Measurements from ENCODE around the gene RPL3.
A peak's percentile ranks its signal among the peaks of the same experiment; 100 is the strongest.

Gene RPL3

DNA sequence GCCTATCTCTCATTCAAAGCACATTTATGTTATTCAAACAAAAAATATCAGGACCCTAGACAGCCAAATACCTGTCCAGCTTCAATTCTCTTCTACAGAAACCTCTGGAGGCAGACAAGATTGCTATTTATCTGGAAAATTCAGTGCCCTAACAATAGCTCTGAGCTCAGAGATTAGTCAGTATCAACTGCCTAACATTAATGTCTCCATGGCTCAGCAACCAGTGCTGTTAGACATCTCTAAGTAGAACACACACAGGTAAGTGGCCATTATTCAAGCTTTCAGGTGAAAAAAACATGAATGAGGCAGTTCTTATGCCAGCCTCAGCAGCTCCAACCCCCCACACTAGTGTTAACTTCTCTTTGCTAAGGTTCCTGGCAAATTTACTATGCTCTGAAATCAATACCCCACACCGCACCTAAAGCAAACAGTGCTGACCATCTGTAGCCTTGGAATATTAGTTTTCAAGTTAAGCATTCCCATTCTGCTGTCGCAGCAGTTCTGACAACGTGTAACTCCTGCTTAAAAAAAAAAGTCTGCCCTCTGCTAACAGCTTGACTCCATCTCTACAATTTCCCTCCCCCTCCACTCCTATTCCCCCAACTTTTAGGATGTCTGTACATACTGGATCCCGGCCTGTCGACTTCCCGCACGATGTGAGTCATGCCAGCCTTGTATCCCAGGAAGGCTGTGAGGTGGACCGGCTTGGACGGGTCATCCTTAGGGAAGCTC is 1.5 kb downstream of the RPL3 start:
- Mint-ChIP-seq H3K27me3 (no peaks in the 10 kb centered on the region), H3K36me3 (ENCODE audit: low read depth) (peaks cover 75% of the 10 kb centered on the region), H3K9me3 (no peaks in the 10 kb centered on the region), H3K4me3 (peak overlapping the region; percentile 99), H3K4me1 (ENCODE audit: low read depth) (peaks cover 67% of the 10 kb centered on the region), H3K27ac (peak overlapping the region; percentile 100)
- intact Hi-C loops (cut with micrococcal nuclease): loop anchor here (10.0 kb wide), 1 partner anchor 207 kb away; the partner anchor contains the start of gene ATF4

- intact Hi-C loops (cut with micrococcal nuclease): loop anchor here (10.0 kb wide), 1 partner anchor 208 kb away; the partner anchor contains the start of gene ATF4
- Mint-ChIP-seq H3K4me3 (peak overlapping the region; percentile 56), H3K4me1 (ENCODE audit: low read depth) (peaks cover 67% of the 10 kb centered on the region), H3K27ac (peak overlapping the region; percentile 11), H3K27me3 (no peaks in the 10 kb centered on the region), H3K36me3 (ENCODE audit: low read depth) (peaks cover 82% of the 10 kb centered on the region), H3K9me3 (no peaks in the 10 kb centered on the region)
These were observed 2.2 kb downstream of the RPL3 start for GRCh38 chr22:39317084-39317774.

- Mint-ChIP-seq H3K36me3 (ENCODE audit: low read depth) (peaks cover 88% of the 10 kb centered on the region), H3K4me1 (ENCODE audit: low read depth) (peaks cover 70% of the 10 kb centered on the region), H3K27me3 (no peaks in the 10 kb centered on the region), H3K27ac (peak overlapping the region; percentile 11), H3K4me3 (peak overlapping the region; percentile 53), H3K9me3 (no peaks in the 10 kb centered on the region)
- intact Hi-C loops (cut with micrococcal nuclease): loop anchor here (1.0 to 10.0 kb wide), 2 partner anchors 145 to 208 kb away; partner anchors contain the start of gene ATF4
These were observed 2.9 kb downstream of the RPL3 start for GRCh38 chr22:39316440-39317083.

- no peak overlapping the region for H3K27ac Mint-ChIP-seq
These were observed 4.0 kb downstream of the RPL3 start for GRCh38 chr22:39315389-39315788.

DNA sequence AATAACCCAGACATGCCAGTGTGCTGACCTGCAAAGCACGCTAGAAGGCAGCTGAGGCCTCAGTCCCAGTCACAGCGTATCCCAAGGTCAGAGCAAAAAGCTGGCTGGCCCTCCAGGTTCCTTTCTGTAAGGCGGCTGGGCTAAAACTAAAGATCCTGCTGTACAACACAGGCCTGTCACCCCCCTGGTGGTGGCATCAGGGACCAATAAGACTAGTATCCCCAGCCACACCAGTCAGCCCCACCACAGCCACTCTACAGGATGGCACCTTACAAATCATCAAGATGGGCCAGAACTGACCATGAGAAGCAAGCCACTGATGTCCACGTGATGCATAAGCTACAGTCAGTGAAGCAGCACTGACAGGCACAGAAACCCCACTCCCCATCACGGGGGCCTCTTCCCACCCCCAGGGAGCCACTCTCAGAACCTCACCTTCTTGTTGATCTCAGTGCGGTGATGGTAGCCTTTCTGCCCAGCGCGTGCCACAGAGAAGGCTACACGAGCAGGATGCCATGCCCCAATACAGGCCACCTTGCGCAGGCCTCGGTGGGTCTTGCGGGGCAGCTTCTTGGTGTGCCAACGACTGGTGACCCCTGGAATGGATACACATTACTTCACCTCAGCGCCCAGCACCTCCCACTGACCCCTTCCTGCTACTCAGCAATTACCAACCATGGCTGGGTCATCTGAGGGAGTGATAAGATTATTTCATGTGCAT is 5.0 kb downstream of the RPL3 start:
- H3K4me1 Mint-ChIP-seq (ENCODE audit: low read depth): peaks cover 80% of the 10 kb centered on the region
- H3K4me3 Mint-ChIP-seq: no peak overlapping the region
- no peaks in the 10 kb centered on the region for H3K9me3 Mint-ChIP-seq
- H3K27me3 Mint-ChIP-seq: no peaks in the 10 kb centered on the region
- peaks cover 86% of the 10 kb centered on the region for H3K36me3 Mint-ChIP-seq (ENCODE audit: low read depth)
- no peak overlapping the region for H3K27ac Mint-ChIP-seq
- intact Hi-C loops (cut with micrococcal nuclease): loop anchor here (10.0 kb wide), 1 partner anchor 210 kb away; the partner anchor contains the start of gene ATF4

More at GRCh38 chr22:39315389-39315788, 4.0 kb downstream of the RPL3 start:
- H3K4me3 Mint-ChIP-seq: no peak overlapping the region
- H3K4me1 Mint-ChIP-seq (ENCODE audit: low read depth): peaks cover 76% of the 10 kb centered on the region
- H3K36me3 Mint-ChIP-seq (ENCODE audit: low read depth): peaks cover 96% of the 10 kb centered on the region
- intact Hi-C loops (cut with micrococcal nuclease): loop anchor here (10.0 kb wide), 1 partner anchor 209 kb away; the partner anchor contains the start of gene ATF4
- H3K9me3 Mint-ChIP-seq: no peaks in the 10 kb centered on the region
- no peaks in the 10 kb centered on the region for H3K27me3 Mint-ChIP-seq

- H3K9me3 Mint-ChIP-seq: no peaks in the 10 kb centered on the region
- H3K4me1 Mint-ChIP-seq (ENCODE audit: low read depth): peaks cover 85% of the 10 kb centered on the region
- no peak overlapping the region for H3K4me3 Mint-ChIP-seq
- H3K36me3 Mint-ChIP-seq (ENCODE audit: low read depth): peaks cover 76% of the 10 kb centered on the region
- intact Hi-C loops (cut with micrococcal nuclease): loop anchor here (10.0 kb wide), 1 partner anchor 211 kb away; the partner anchor contains the start of gene ATF4
- no peak overlapping the region for H3K27ac Mint-ChIP-seq
- H3K27me3 Mint-ChIP-seq: no peaks in the 10 kb centered on the region
These were observed 6.0 kb downstream of the RPL3 start for GRCh38 chr22:39313258-39314001.

DNA sequence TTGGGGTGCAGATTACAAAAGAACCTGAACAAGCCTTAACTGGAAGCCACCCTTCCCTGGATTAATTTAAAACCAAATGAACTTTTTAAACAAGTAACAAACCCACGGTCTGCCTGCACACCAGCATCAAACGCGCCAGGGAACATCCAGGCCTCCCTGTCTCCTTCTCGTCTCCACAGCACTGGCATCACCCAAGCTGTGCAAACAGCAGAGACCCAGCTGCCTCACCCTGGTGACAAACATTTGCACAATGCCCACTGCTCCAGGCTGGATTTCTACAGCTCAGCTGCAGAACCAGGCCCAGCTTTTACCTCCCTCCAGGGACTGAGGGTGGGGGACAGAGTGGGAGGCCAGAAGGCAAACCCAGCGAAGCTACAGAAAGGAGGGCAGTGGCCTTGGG is 7.0 kb downstream of the RPL3 start:
- H3K4me3 Mint-ChIP-seq: no peak overlapping the region
- H3K27me3 Mint-ChIP-seq: no peaks in the 10 kb centered on the region
- peaks cover 80% of the 10 kb centered on the region for H3K4me1 Mint-ChIP-seq (ENCODE audit: low read depth)
- H3K36me3 Mint-ChIP-seq (ENCODE audit: low read depth): peaks cover 66% of the 10 kb centered on the region
- no peak overlapping the region for H3K27ac Mint-ChIP-seq
- intact Hi-C loops (cut with micrococcal nuclease): loop anchor here (10.0 kb wide), 1 partner anchor 212 kb away; the partner anchor contains the start of gene ATF4
- H3K9me3 Mint-ChIP-seq: no peaks in the 10 kb centered on the region

DNA sequence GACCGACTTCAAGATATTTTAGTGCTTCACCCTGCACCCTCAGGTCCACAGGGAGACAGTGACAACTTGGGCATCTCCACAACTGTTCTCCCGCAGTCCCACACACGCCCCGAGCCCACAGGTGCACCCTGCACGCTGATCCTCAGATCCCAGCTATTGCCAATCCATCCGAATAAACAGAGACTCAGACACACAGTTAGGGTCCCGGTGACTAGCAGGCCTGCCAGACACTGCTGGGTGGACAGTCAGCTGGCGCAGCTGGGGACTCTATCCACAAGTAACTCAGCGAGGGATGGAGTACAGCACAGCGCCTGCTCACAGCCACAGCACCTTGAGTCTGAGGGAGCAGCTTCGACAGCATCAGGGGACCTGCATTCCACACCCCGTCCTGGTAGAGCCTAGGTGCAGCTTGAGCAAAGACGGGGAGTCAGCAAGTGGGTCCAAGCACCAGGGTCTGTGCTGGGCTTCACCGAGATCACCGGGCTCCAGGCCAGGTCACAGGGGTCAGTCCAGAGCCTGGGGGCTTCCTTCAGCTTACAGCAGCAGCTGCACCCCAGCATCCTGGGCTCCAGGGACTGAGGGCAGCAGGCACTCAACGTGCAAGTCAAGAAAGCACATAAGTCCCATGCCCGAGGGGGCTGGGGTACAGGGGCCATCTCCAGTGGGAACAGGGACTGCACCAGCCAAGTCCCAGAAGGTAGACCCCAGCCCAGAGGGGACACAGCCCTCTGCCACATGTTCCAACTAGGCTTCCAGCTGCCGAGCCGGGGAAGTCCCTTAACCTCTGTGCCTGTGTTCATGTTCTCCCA is 7.6 kb downstream of the RPL3 start:
- H3K36me3 Mint-ChIP-seq (ENCODE audit: low read depth): peaks cover 60% of the 10 kb centered on the region
- intact Hi-C loops (cut with micrococcal nuclease): loop anchor here (1.0 to 10.0 kb wide), 2 partner anchors 141 to 213 kb away; partner anchors contain the start of gene ATF4
- H3K9me3 Mint-ChIP-seq: no peaks in the 10 kb centered on the region
- no peaks in the 10 kb centered on the region for H3K27me3 Mint-ChIP-seq
- peak overlapping the region; percentile 11 for H3K27ac Mint-ChIP-seq
- H3K4me3 Mint-ChIP-seq: no peak overlapping the region
- peaks cover 80% of the 10 kb centered on the region for H3K4me1 Mint-ChIP-seq (ENCODE audit: low read depth)

DNA sequence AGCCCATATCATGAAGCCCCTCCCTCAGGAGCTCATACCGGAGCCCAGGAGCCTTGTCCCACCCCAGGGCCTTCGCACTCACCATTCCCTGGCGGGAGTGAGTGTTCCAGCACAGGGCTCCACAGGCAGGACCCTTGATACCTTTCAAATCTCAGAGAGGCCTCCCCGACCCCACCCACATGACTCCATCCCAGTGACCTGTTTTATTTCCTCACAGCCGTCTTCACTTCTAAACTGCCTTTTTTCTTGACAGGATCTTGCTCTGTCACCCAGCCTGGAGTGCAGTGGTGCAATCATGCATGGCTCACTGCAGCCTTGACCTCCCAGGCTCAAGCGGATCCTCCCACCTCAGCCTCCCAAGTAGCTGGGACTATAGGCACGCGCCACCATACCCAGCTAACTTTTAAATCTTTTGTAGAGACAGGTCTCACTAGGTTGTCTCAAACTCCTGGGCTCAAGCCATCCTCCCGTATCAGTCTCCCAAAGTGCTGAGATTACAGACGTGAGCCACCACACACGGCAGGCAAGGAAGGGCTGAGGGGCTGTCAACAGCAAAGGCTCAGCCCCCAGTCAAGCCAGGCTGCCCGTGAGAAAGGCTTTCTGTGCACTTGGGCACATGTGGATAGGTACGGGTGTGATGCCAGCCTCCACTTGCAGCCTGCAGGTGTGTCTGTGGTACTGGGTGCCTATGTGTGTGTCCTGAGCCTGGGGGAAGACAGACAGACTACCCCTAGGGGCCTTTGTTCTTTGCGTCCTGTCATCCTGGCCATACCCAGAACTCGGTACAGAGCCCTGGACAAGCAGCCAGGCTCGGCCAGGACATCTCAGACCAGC is 9.3 kb downstream of the RPL3 start:
- H3K27ac Mint-ChIP-seq: peak overlapping the region; percentile 70

GRCh38 chr22:39309364-39309861 is 10.0 kb downstream of the RPL3 start:
- Mint-ChIP-seq H3K9me3 (no peaks in the 10 kb centered on the region), H3K27me3 (no peaks in the 10 kb centered on the region), H3K4me1 (ENCODE audit: low read depth) (peaks cover 68% of the 10 kb centered on the region), H3K36me3 (ENCODE audit: low read depth) (peaks cover 36% of the 10 kb centered on the region), H3K4me3 (peak overlapping the region; percentile 51), H3K27ac (peak overlapping the region; percentile 70)
- intact Hi-C loops (cut with micrococcal nuclease): loop anchor here (10.0 kb wide), 1 partner anchor 435 kb away; the partner anchor contains the start of gene CBX6

More for the DNA sequence above, 9.3 kb downstream of the RPL3 start:
- Mint-ChIP-seq H3K4me3 (no peak overlapping the region), H3K36me3 (ENCODE audit: low read depth) (peaks cover 43% of the 10 kb centered on the region), H3K4me1 (ENCODE audit: low read depth) (peaks cover 75% of the 10 kb centered on the region), H3K27me3 (no peaks in the 10 kb centered on the region), H3K9me3 (no peaks in the 10 kb centered on the region)
- intact Hi-C loops (cut with micrococcal nuclease): loop anchor here (10.0 kb wide), 2 partner anchors 215 to 435 kb away; partner anchors contain the start of genes ATF4 and CBX6

DNA sequence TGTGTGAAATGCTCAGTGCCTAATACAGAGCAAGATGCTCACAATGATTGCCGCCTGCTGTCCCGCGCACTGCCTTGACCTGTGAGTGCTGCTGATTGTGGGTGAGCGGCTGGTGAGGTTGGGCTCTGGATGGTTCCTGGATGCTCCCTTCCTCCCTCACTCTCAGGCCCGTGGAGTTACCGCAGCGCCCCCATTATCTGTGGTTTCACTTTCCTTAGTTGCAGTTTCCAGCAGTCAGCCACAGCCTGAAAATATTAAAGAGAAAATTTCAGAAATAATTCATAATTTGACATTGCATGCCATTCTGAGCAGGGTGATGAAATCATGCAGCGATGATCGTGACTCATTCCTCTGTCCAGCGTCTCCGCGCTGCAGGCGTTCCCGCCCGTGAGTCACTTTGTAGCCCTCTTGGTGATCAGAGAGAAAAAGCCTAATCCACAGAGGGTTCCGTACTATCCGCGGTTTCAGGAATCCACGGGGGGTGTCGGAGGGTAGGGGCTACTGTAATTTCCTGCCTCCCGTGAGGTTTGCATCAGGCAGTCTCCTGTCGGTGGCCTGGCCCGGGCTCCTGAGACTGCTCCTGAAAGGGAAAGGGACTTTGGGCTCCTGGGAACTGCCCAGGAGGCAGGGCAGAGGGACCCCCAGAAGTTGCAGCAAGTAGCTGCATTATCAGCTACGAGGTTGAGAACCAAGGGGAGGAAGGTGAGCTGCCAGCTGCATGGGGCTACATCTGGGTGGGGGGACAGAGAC is 10.6 kb downstream of the RPL3 start:
- H3K27ac Mint-ChIP-seq: peak overlapping the region; percentile 70
- peak overlapping the region; percentile 51 for H3K4me3 Mint-ChIP-seq
- H3K4me1 Mint-ChIP-seq (ENCODE audit: low read depth): peaks cover 63% of the 10 kb centered on the region
- intact Hi-C loops (cut with micrococcal nuclease): loop anchor here (10.0 kb wide), 1 partner anchor 434 kb away; the partner anchor contains the start of gene CBX6
- H3K27me3 Mint-ChIP-seq: no peaks in the 10 kb centered on the region
- no peaks in the 10 kb centered on the region for H3K9me3 Mint-ChIP-seq
- H3K36me3 Mint-ChIP-seq (ENCODE audit: low read depth): peaks cover 30% of the 10 kb centered on the region

Data from dendritic cell treated with granulocyte-macrophage colony-stimulating factor and Interleukin-4, amounts not matched to agents 40 ng/mL and 50 ng/mL, for 4 days (primary cell).